Astrocyte (in vitro differentiated cells and primary cell): ENCODE results near the gene DENND2A. TPM values are rescaled to one million over a fixed set of nuclear protein-coding genes. Genes with fewer than 3 reads are reported as not detected.

Experiments used
- DNase-seq: peaks from one replicate; pipeline ENCODE4 v3.0.0-alpha.2; 2010; ENCODE audit warnings: low read depth
- FAIRE-seq: peaks from 2 replicates; lab custom pipeline; 2011; peaks lifted over from hg19 to GRCh38; lab: Jason Lieb, UNC
- H2AFZ ChIP-seq: 2 replicates; pipeline ENCODE4 v1.6.0; 2012; ENCODE audit warnings: low read depth, low read length, inconsistent platforms
- H3K27ac ChIP-seq: 2 replicates; pipeline ENCODE4 v1.5.1; 2011; ENCODE audit warnings: low read depth, low read length, inconsistent platforms
- H3K27me3 ChIP-seq: 2 replicates; pipeline ENCODE4 v1.6.0; 2011; ENCODE audit warnings: low read length, inconsistent platforms; ENCODE audit not compliant: insufficient read depth
- H3K36me3 ChIP-seq: 2 replicates; pipeline ENCODE4 v1.5.1; 2011; ENCODE audit warnings: low read length, inconsistent platforms; ENCODE audit not compliant: insufficient read depth
- H3K4me1 ChIP-seq: 2 replicates; pipeline ENCODE4 v1.5.1; 2011; ENCODE audit warnings: low read length, inconsistent platforms; ENCODE audit not compliant: insufficient read depth
- H3K4me2 ChIP-seq: 2 replicates; pipeline ENCODE4 v1.6.0; 2012; ENCODE audit warnings: low read length, inconsistent platforms
- H3K4me3 ChIP-seq: 2 replicates; pipeline ENCODE4 v1.5.1; 2011; ENCODE audit warnings: low read depth, mild to moderate bottlenecking, low read length, inconsistent platforms; ENCODE audit not compliant: insufficient read depth
- H3K79me2 ChIP-seq: 2 replicates; pipeline ENCODE4 v1.6.0; 2012; ENCODE audit warnings: mild to moderate bottlenecking, low read length, inconsistent platforms; ENCODE audit not compliant: insufficient read depth
- H3K9ac ChIP-seq: 2 replicates; pipeline ENCODE4 v1.6.0; 2012; ENCODE audit warnings: mild to moderate bottlenecking, low read length, inconsistent platforms
- H3K9me3 ChIP-seq: 2 replicates; pipeline ENCODE4 v1.5.1; 2012; ENCODE audit warnings: low read depth, mild to moderate bottlenecking, low read length, inconsistent platforms; ENCODE audit not compliant: insufficient read depth
- H4K20me1 ChIP-seq: 2 replicates; pipeline ENCODE4 v1.6.0; 2012; ENCODE audit warnings: low read length, inconsistent platforms; ENCODE audit not compliant: insufficient read depth
- H3K27ac Mint-ChIP-seq: one replicate; pipeline ENCODE4 v1.8.0; 2021; ENCODE audit warnings: mild to moderate bottlenecking, mixed read lengths; ENCODE audit not compliant: unreplicated experiment
- H3K27me3 Mint-ChIP-seq: one replicate; pipeline ENCODE4 v1.8.0; 2021; ENCODE audit warnings: low read depth, mixed read lengths; ENCODE audit not compliant: unreplicated experiment
- H3K36me3 Mint-ChIP-seq: one replicate; pipeline ENCODE4 v1.8.0; 2021; ENCODE audit warnings: low read depth, mixed read lengths; ENCODE audit not compliant: unreplicated experiment
- H3K4me1 Mint-ChIP-seq: one replicate; pipeline ENCODE4 v1.8.0; 2021; ENCODE audit warnings: low read depth, mixed read lengths; ENCODE audit not compliant: unreplicated experiment
- H3K4me3 Mint-ChIP-seq: one replicate; pipeline ENCODE4 v1.8.0; 2021; ENCODE audit warnings: mild to moderate bottlenecking, moderate library complexity, mixed read lengths; ENCODE audit not compliant: unreplicated experiment
- H3K9me3 Mint-ChIP-seq: one replicate; pipeline ENCODE4 v1.8.0; 2021; ENCODE audit warnings: mild to moderate bottlenecking, mixed read lengths; ENCODE audit not compliant: unreplicated experiment
- EZH2 ChIP-seq: IDR thresholded peaks from 2 replicates; pipeline ENCODE4 v1.6.1; 2012; ENCODE audit warnings: mild to moderate bottlenecking, low read length, inconsistent platforms; ENCODE audit not compliant: insufficient read depth
- total RNA-seq: library from RNA; stranded (reverse); gene quantifications from 2 replicates; pipeline ENCODE4 v1.2.1, GENCODE V29; 2021
- TF ChIP-seq, protein P1 (sequence below): IDR thresholded peaks from 2 replicates; pipeline ENCODE4 v1.5.1; 2011; ENCODE audit warnings: low read depth, mild to moderate bottlenecking, inconsistent platforms, low read length, moderate library complexity; ENCODE audit not compliant: insufficient read depth

Gene DENND2A
- total RNA-seq, 1 donor from 2014 or later = 42.1 TPM

DNA sequence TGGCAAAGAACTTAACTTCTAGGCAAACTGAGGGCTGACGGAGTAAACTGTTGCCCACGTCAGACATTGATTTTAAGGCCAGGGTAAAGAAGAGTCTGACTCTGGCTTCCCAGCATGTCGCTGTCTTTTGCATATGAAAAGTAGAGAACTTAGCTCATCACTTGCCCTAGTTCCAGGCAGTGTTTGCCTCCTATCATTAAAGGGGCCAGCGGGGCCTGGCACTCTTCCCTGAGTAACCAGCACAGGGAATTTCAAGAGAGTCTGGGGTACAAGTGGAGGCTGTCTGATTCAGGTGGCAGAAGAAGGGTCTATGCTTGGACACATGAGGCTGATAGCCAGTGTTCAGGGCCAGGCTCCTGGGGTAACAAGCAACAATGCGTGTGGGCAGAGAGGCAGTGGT lies 4.8 kb downstream of the DENND2A start:
- Mint-ChIP-seq H3K4me1 (peaks cover 27% of the 10 kb centered on the region), H3K27ac (no peak overlapping the region), H3K27me3 (no peaks in the 10 kb centered on the region), H3K36me3 (peaks cover 12% of the 10 kb centered on the region), H3K9me3 (peaks cover 3% of the 10 kb centered on the region), H3K4me3 (no peak overlapping the region)
- TF ChIP-seq, protein P1, sequence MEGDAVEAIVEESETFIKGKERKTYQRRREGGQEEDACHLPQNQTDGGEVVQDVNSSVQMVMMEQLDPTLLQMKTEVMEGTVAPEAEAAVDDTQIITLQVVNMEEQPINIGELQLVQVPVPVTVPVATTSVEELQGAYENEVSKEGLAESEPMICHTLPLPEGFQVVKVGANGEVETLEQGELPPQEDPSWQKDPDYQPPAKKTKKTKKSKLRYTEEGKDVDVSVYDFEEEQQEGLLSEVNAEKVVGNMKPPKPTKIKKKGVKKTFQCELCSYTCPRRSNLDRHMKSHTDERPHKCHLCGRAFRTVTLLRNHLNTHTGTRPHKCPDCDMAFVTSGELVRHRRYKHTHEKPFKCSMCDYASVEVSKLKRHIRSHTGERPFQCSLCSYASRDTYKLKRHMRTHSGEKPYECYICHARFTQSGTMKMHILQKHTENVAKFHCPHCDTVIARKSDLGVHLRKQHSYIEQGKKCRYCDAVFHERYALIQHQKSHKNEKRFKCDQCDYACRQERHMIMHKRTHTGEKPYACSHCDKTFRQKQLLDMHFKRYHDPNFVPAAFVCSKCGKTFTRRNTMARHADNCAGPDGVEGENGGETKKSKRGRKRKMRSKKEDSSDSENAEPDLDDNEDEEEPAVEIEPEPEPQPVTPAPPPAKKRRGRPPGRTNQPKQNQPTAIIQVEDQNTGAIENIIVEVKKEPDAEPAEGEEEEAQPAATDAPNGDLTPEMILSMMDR = no peak
- TF ChIP-seq EZH2 = no peak
- H4K20me1 ChIP-seq = peaks cover 13% of the 10 kb centered on the region
- H3K27ac ChIP-seq = no peak overlapping the region
- H2AFZ ChIP-seq = no peak overlapping the region
- peaks cover 4% of the 10 kb centered on the region for H3K36me3 ChIP-seq
- no peak overlapping the region for H3K4me3 ChIP-seq
- FAIRE-seq = no peak
- H3K4me2 ChIP-seq = no peak overlapping the region
- no peak overlapping the region for H3K9ac ChIP-seq
- peaks cover 22% of the 10 kb centered on the region for H3K4me1 ChIP-seq
- no peaks in the 10 kb centered on the region for H3K9me3 ChIP-seq
- H3K27me3 ChIP-seq = no peaks in the 10 kb centered on the region
- DNase-seq = no peak
- H3K79me2 ChIP-seq = peaks cover 56% of the 10 kb centered on the region

DNA sequence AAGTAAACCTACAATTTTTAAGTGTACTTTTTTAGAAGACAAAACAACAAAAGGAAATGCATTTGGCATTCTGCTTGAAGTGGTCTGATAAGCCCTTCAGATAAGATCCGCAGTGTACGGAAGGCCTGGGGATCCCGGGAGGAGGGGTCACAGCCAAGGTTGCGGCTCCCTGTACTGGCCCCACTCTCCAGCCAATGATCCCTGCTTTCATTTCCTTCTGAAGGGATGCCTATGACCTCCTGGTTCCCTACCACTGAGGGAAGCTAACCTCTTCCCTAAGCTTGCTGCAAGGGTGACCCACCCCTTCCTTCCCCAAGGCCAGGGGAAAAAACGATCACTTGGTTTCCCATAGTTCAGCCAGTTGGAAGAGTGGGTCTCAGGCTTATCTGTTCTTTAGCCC lies 5.3 kb downstream of the DENND2A start:
- H3K4me3 ChIP-seq = no peak overlapping the region
- peaks cover 4% of the 10 kb centered on the region for H3K36me3 ChIP-seq
- H3K9me3 Mint-ChIP-seq = peaks cover 3% of the 10 kb centered on the region
- H3K36me3 Mint-ChIP-seq = peaks cover 12% of the 10 kb centered on the region
- H3K4me1 ChIP-seq = peaks cover 22% of the 10 kb centered on the region
- peaks cover 57% of the 10 kb centered on the region for H3K79me2 ChIP-seq
- DNase-seq = no peak
- no peak overlapping the region for H3K27ac ChIP-seq
- H4K20me1 ChIP-seq = peaks cover 13% of the 10 kb centered on the region
- H3K4me1 Mint-ChIP-seq = peaks cover 27% of the 10 kb centered on the region
- no peak overlapping the region for H3K4me2 ChIP-seq
- no peak overlapping the region for H2AFZ ChIP-seq
- no peak overlapping the region for H3K9ac ChIP-seq
- TF ChIP-seq EZH2 = no peak
- TF ChIP-seq, protein P1 = no peak
- no peak for FAIRE-seq
- H3K27ac Mint-ChIP-seq = no peak overlapping the region
- no peak overlapping the region for H3K4me3 Mint-ChIP-seq
- H3K27me3 Mint-ChIP-seq = no peaks in the 10 kb centered on the region
- no peaks in the 10 kb centered on the region for H3K9me3 ChIP-seq
- H3K27me3 ChIP-seq = no peaks in the 10 kb centered on the region

DNA sequence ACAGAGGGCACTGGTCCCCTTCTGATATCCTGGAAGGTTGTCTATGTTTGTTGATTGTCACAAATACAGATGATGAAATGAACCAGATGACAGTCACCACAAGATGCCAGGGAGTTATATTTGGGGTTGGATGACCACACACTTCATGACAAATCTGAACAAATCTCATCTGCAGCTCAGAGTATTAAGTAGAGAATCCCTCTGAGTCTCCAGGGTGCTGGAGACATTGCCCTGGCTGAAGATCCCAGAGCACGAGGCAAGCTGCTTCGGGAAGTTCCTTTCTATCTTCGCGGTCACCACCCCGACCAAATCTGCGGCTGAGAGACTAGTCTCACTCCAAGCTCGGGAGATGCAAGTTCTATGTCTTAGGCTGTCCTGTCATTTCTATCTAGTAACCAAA lies 9.0 kb downstream of the DENND2A start:
- Histone ChIP-seq H3K9ac (no peak overlapping the region), H3K27ac (no peak overlapping the region), H3K9me3 (no peaks in the 10 kb centered on the region), H3K36me3 (no peaks in the 10 kb centered on the region), H3K4me2 (no peak overlapping the region), H4K20me1 (no peaks in the 10 kb centered on the region), H3K4me1 (peaks cover 12% of the 10 kb centered on the region), H3K79me2 (peaks cover 41% of the 10 kb centered on the region), H2AFZ (no peak overlapping the region), H3K27me3 (no peaks in the 10 kb centered on the region), H3K4me3 (no peak overlapping the region)
- Mint-ChIP-seq H3K27me3 (no peaks in the 10 kb centered on the region), H3K4me1 (peaks cover 13% of the 10 kb centered on the region), H3K4me3 (no peak overlapping the region), H3K27ac (no peak overlapping the region), H3K9me3 (peaks cover 3% of the 10 kb centered on the region), H3K36me3 (peaks cover 12% of the 10 kb centered on the region)
- no peak for DNase-seq
- FAIRE-seq = no peak
- TF ChIP-seq, protein P1 = no peak
- no peak for TF ChIP-seq EZH2
